Nephron (organoid): ENCODE data around the gene DNAJC3.
A peak's percentile ranks its signal among the peaks of the same experiment; 100 is the strongest.
"Not testable (repeated sequence)": the region's sequence is repeated elsewhere in the genome, so short reads cannot be mapped to it uniquely, and the experiment has no call there.

Experiments used
- H3K27ac Mint-ChIP-seq, 3 experiments: 2 replicates each; pipeline ENCODE4 v1.8.0; 2020; ENCODE audit warnings: mixed read lengths in 3 of 3, mild to moderate bottlenecking in 2 of 3, moderate library complexity in 1 of 3
- H3K27me3 Mint-ChIP-seq: 2 replicates; pipeline ENCODE4 v1.8.0; 2021; ENCODE audit warnings: low read depth, mild to moderate bottlenecking, moderate library complexity, mixed read lengths
- H3K36me3 Mint-ChIP-seq: 2 replicates; pipeline ENCODE4 v1.8.0; 2020; ENCODE audit warnings: low read depth, mixed read lengths
- H3K4me1 Mint-ChIP-seq: 2 replicates; pipeline ENCODE4 v1.8.0; 2020; ENCODE audit warnings: mixed read lengths
- H3K4me3 Mint-ChIP-seq, 3 experiments: 2 replicates each; pipeline ENCODE4 v1.8.0; 2020; ENCODE audit warnings: mild to moderate bottlenecking in 3 of 3, mixed read lengths in 3 of 3, moderate library complexity in 2 of 3
- H3K9me3 Mint-ChIP-seq: 2 replicates; pipeline ENCODE4 v1.8.0; 2020; ENCODE audit warnings: mixed read lengths
- TF ChIP-seq, protein P1 (sequence below), 3 experiments: fragments of 200-600 bp; sonication (generic); IDR thresholded peaks; one replicate each; pipeline ENCODE4 v1.5.0; 2021; ENCODE audit warnings: antibody characterized with exemption in 3 of 3; ENCODE audit not compliant: unreplicated experiment in 3 of 3

Gene DNAJC3

DNA sequence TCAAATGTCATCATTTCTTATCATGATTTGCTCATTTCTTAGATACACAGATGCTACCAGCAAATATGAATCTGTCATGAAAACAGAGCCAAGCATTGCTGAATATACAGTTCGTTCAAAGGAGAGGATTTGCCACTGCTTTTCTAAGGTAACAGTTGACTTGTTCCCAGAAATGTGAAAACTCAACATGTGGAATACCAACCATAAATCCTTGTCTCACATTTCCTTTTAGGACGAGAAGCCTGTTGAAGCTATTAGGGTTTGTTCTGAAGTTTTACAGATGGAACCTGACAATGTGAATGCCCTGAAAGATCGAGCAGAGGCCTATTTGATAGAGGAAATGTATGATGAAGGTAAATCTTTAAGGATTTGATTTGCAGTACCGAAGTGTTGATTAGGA lies 86.7 kb downstream of the DNAJC3 start:
- Mint-ChIP-seq H3K27ac (peak overlapping the region in 1 of 3 experiments; percentile 81), H3K9me3 (no peaks in the 10 kb centered on the region), H3K27me3 (no peaks in the 10 kb centered on the region), H3K4me3 (no peak overlapping the region), H3K36me3 (peaks cover 33% of the 10 kb centered on the region), H3K4me1 (peaks cover 5% of the 10 kb centered on the region)
- TF ChIP-seq, protein P1, sequence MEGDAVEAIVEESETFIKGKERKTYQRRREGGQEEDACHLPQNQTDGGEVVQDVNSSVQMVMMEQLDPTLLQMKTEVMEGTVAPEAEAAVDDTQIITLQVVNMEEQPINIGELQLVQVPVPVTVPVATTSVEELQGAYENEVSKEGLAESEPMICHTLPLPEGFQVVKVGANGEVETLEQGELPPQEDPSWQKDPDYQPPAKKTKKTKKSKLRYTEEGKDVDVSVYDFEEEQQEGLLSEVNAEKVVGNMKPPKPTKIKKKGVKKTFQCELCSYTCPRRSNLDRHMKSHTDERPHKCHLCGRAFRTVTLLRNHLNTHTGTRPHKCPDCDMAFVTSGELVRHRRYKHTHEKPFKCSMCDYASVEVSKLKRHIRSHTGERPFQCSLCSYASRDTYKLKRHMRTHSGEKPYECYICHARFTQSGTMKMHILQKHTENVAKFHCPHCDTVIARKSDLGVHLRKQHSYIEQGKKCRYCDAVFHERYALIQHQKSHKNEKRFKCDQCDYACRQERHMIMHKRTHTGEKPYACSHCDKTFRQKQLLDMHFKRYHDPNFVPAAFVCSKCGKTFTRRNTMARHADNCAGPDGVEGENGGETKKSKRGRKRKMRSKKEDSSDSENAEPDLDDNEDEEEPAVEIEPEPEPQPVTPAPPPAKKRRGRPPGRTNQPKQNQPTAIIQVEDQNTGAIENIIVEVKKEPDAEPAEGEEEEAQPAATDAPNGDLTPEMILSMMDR (IDR thresholded peaks at IDR 0.05; ENCODE audit: unreplicated experiment in 3 of 3), result no peak

- Mint-ChIP-seq H3K9me3 (no peaks in the 10 kb centered on the region), H3K4me1 (peaks cover 5% of the 10 kb centered on the region), H3K27ac (no peak overlapping the region), H3K4me3 (no peak overlapping the region), H3K36me3 (peaks cover 17% of the 10 kb centered on the region), H3K27me3 (no peaks in the 10 kb centered on the region)
- TF ChIP-seq, protein P1 (IDR thresholded peaks at IDR 0.05; ENCODE audit: unreplicated experiment in 3 of 3), result no peak
Observed at GRCh38 chr13:95771905-95772304, 95.0 kb downstream of the DNAJC3 start.

DNA sequence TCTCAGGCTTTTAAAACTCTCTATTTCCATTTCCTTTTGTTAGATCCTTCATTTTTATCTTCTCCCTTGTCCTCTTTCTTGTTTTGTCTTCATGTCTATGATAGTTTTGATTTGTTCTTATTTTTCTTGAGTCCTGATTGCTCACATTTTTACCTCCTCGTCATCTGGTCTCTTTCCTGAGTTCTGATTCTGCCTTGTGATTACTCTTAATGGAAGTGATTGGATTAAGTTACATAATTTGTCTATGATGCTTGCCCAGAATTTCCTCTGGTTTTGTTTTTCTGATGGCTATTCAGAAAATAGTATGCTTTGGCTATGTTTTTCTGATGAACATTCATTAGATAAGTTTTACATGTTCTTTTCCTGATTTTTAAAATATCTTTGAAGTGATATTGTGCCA lies 102.6 kb downstream of the DNAJC3 start:
- Mint-ChIP-seq H3K4me3 (no peak overlapping the region), H3K4me1 (no peaks in the 10 kb centered on the region), H3K27ac (no peak overlapping the region), H3K9me3 (peaks cover 5% of the 10 kb centered on the region), H3K27me3 (no peaks in the 10 kb centered on the region), H3K36me3 (peaks cover 12% of the 10 kb centered on the region)
- TF ChIP-seq, protein P1 (IDR thresholded peaks at IDR 0.05; ENCODE audit: unreplicated experiment in 3 of 3), result no peak

DNA sequence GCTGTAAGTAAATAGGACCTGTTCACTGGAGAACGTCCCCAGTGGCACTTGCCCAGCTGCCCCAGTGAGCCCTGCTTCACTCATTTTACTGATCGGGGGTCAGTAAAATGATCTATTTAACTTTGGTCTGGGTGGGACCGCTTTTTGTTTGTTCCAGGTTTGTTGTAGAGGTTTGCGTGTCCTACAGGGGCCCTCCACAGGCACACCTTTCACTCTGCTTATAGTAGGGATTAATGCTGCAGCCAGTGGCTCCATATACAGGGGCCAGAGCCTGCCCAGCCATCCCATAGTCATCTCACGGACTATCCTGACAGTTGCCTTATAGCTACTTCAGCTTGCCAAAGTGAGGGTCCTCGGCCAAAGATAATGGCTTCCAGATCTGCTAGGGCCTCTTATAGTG lies 104.1 kb downstream of the DNAJC3 start:
- H3K4me1 Mint-ChIP-seq, result no peaks in the 10 kb centered on the region
- H3K36me3 Mint-ChIP-seq, result peaks cover 17% of the 10 kb centered on the region
- no peak overlapping the region for H3K27ac Mint-ChIP-seq
- H3K4me3 Mint-ChIP-seq, result no peak overlapping the region
- H3K27me3 Mint-ChIP-seq, result no peaks in the 10 kb centered on the region
- TF ChIP-seq, protein P1 (IDR thresholded peaks at IDR 0.05; ENCODE audit: unreplicated experiment in 3 of 3), result no peak
- H3K9me3 Mint-ChIP-seq, result peaks cover 5% of the 10 kb centered on the region

DNA sequence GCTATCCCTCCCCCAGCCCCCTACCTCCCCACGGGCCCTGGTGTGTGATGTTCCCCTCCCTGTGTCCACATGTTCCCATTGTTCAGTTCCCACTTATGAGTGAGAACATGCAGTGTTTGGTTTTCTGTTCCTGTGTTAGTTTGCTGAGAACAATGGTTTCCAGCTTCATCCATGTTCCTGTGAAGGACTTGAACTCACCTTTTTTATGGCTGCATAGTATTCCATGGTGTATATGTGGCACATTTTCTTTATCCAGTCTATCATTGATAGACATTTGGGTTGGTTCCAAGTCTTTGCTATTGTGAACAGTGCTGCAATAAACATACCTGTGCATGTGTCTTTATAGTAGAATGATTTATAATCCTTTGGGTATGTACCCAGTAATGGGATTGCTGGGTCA lies 105.0 kb downstream of the DNAJC3 start:
- H3K27me3 Mint-ChIP-seq, H3K9me3 Mint-ChIP-seq, H3K4me1 Mint-ChIP-seq, H3K4me3 Mint-ChIP-seq, H3K27ac Mint-ChIP-seq: not testable (repeated sequence)
- peaks cover 20% of the 10 kb centered on the region for H3K36me3 Mint-ChIP-seq

GRCh38 chr13:95783747-95784146 lies 106.8 kb downstream of the DNAJC3 start:
- peaks cover 5% of the 10 kb centered on the region for H3K9me3 Mint-ChIP-seq
- no peaks in the 10 kb centered on the region for H3K27me3 Mint-ChIP-seq

More at GRCh38 chr13:95783747-95784146, 106.8 kb downstream of the DNAJC3 start:
- Mint-ChIP-seq H3K36me3 (peaks cover 36% of the 10 kb centered on the region), H3K4me1 (no peaks in the 10 kb centered on the region), H3K27ac (peak overlapping the region in 1 of 3 experiments; percentile 86), H3K4me3 (no peak overlapping the region)
- TF ChIP-seq, protein P1 (IDR thresholded peaks at IDR 0.05; ENCODE audit: unreplicated experiment in 3 of 3), result no peak
